ENCODE results near the gene SPON1.
"Not testable (repeated sequence)": the region's sequence is repeated elsewhere in the genome, so short reads cannot be mapped to it uniquely, and the experiment has no call there.

SPON1 gene

GRCh38 chr11:14042686-14043465 is 80.4 kb downstream of the SPON1 start:
- FAIRE-seq, result no peak

- no peak for FAIRE-seq
Measured at GRCh38 chr11:14044916-14045315, 82.4 kb downstream of the SPON1 start.

GRCh38 chr11:14045417-14045816 is 82.9 kb downstream of the SPON1 start:
- peak; percentile 72 for FAIRE-seq

- FAIRE-seq, result no peak
Measured at GRCh38 chr11:14052198-14052597, 89.7 kb downstream of the SPON1 start.

DNA sequence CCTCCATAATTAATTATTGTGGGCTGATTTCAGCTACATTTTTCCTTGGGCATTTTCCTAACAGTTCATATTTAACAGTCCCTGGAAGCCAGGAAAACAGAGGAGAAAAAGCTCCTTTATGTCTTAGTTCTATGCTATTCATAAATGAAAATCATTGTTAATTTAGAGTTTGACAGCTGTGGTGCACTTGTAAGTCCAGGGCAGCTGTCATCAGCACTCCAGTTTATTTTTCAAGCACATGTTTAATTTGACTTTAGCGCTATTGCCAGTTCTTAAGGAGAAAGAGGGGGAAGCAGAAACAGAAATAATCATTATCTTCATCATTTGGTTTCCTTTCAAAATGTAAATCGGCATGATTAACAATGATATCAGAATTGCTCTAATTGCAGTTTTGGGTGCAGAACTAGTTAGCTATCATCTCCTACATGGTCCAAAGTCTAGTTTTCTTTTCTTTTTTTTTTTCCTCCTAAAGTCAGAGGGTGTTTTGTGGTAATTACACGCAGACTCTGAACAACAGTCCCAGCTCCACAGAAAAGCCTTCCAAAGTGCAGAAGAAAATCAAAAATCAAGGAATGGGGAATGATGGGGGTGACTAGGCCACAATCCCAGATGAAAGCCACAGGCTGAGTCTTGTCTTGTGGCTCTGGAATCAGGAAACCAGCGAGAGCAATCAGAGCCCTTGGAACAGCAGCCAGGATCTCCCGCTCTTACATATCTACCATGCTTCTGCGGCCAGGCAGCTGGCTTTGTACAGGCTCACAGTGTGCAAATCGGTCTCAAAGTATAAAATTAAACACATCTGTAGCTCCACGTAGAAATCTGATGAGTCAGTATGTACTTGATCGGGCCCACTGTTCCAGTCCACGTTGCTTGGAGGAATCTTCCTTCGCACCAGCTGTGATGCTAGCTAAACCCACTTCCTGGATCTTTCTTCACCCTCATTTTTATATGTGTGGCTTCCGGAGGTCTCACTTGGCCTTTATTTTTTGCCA is 91.9 kb downstream of the SPON1 start:
- no peak for FAIRE-seq

DNA sequence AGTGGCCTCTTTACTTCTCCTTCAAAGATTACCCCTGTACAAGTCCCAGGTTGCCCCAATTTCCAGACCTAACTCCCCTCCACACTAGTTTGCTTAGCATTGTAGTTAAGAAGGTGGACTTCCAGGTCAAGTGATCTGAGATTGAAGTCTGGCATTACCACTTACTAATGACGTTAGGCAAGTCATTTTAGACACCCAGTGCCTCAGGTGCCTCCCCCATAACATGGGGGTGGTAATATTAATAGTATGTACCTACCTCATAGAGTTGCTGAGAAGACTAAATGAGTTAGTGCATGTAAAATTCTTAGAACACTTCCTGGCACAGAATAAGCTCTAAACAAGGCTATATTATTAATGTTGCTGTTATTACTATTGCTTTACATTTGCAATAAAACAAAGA is 93.4 kb downstream of the SPON1 start:
- FAIRE-seq, result no peak

GRCh38 chr11:14058061-14058460 is 95.5 kb downstream of the SPON1 start:
- no peak for FAIRE-seq

- no peak for FAIRE-seq
Measured at GRCh38 chr11:14059491-14059890, 97.0 kb downstream of the SPON1 start.

DNA sequence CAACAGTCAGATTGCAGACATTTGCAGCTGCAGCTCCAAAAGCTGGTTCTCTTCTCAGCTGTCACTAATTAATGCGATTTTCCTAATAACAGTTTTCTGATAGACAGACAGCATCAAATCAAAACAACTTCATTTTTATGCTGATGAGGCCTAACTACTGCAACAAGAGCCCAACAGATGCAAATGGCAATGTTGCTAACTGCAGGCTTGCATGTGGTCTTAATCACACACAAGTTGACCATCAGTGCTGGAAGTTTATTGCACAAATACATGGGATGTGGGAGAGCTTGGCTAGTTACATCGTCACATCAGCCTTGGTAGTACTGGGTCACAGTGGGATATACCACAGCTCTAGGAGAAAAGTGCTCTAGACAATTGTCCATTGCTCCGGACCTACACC is 99.2 kb downstream of the SPON1 start:
- no peak for FAIRE-seq

GRCh38 chr11:14065141-14065540 is 102.6 kb downstream of the SPON1 start:
- no peak for FAIRE-seq

DNA sequence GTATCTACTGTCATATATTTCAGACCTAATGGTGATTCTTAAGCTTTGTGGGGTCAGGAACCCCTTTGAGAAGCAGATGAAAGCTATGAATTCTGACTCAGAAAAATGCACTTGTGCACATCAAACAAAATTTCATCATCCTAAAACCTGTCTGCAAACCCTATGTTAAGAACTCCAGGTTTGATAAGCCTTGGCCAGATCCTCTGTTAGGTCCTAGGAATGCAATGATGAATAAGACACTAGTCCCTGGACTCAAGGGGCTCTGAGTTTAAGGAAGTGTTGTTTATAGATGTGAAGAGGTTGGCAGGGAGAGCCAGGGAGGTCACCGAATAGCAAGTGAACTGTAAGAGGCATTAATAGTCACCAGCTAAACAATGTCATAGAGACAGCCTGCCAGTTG is 103.2 kb downstream of the SPON1 start:
- FAIRE-seq, result no peak

- FAIRE-seq, result no peak
Measured at GRCh38 chr11:14067686-14068085, 105.2 kb downstream of the SPON1 start.

- FAIRE-seq, result no peak
Measured at GRCh38 chr11:14070896-14071295, 108.4 kb downstream of the SPON1 start.

- FAIRE-seq, result no peak
Measured at GRCh38 chr11:14073849-14074476, 111.4 kb downstream of the SPON1 start.

DNA sequence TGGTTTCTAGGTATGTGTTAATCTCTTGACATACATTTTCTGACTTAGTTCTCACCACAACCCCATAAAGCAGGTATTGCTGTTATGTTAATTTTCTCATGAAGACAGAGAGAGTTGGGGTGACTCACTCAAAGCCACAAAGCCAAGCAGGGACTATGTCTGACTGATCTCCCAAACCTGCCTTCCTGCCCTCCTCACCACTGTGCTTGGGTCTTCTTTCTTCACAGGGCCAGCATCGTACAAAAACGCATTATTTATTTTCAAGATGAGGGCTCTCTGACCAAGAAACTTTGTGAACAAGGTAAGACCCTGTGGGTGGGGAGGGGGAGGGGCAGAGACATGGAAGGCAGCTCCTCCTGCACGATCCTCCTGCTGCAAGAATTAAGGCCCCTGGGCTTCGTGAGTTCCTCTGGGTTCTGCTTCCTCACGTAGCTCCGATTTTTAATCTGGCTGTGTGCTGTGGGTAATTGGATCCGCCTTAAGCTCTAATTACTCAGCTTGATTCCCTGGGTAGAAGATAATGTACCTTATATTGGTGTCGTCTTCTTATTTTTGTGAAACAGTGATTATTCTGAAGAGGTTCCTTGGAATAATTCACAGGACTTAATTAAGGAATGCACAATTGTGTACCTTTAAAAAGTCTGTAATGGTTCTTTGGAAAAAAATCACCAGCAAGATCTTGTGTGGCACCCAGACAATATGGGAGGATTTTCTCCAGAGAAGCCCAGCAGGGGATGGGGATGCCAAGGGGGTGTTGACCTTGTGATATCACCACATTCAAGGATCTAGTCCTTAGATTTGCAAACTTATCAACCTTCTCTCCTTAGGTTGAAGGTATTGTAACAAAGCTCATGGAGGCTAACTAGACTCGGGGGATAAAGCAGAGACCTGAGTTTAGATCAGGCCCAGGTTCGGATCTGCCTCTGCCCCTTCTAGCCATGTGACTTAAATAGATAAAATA is 112.9 kb downstream of the SPON1 start:
- FAIRE-seq, result no peak

DNA sequence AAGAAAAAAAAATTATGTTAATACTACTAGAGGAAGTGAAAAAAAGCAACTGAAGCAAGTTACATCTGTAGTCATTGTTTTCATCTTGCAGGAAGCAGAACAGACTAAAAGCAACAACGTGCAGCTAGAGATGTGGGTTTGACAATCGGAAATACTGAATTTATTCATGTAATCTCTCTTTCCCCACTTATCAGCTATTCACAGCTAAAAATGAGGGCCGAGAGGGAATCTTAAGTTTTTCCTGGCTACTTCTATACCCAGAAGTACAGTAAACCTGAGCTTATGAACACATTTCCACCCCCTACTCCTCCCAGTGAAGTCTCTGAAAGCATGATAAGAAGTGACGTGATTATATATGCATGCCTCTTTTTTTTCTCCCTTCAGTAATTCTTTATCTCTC is 116.5 kb downstream of the SPON1 start:
- FAIRE-seq, result no peak

GRCh38 chr11:14079797-14080196 is 117.3 kb downstream of the SPON1 start:
- FAIRE-seq, result no peak

- no peak for FAIRE-seq
Measured at GRCh38 chr11:14081581-14082231, 119.2 kb downstream of the SPON1 start.

- FAIRE-seq, result no peak
Measured at GRCh38 chr11:14082338-14082737, 119.8 kb downstream of the SPON1 start.

DNA sequence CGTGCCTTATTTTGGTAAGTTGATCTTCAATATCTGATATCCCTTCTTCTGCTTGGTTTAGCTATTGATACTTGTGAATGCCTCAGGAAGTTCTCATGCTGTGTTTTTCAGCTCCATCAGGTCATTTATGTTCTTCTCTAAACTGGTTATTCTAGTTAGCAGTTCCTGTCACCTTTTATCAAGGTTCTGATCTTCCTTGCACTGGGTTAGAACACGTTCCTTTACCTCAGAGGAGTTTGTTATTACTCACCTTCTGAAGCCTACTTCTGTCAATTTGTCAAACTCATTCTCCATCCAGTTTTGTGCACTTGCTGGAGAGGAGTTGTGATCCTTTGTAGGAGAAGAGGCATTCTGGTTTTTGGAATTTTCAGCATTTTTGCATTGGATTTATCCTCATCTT is 126.3 kb downstream of the SPON1 start:
- FAIRE-seq, result not testable (repeated sequence)

DNA sequence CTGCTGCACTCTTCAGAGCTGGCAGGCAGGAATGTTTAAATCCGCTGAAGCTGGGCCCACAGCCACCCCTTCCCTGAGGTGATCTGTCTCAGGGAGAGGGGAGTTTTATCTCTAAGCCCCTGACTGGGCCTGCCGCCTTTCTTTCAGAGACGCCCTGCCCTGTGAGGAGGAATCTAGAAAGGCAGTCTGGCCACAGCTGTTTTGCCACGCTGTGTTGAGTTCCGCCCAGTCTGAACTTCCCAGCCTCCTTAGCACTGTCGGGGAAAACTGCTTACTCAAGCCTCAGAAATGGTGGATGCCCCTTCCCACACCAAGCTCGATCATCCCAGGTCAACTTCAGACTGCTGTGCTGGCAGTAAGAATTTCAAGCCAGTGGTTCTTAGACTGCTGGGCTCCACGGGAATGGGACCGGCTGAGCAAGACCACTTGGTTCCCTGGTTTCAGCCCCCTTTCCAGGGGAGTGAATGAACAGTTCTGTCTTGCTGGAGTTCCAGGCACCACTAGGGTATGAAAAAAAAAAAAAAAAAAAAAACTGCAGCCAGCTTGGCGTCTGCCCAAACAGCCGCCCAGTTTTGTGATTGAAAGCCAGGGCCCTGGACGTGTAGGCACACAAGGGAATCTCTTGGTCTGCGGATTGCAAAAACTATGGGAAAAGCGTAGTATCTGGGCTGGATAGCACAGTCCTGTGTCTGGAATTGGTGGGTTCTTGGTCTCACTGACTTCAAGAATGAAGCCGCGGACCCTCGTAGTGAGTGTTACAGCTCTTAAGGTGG is 127.4 kb downstream of the SPON1 start:
- no peak for FAIRE-seq

All from A204.1 (cell line).